ENCODE results near the gene AUTS2.
A peak's percentile ranks its signal among the peaks of the same experiment; 100 is the strongest.

Gene AUTS2

GRCh38 chr7:70416347-70416985 lies 818.2 kb downstream of the AUTS2 start:
- DNase-seq (ENCODE audit: extremely low spot score), result no peak
- ChIA-PET POLR2A (interaction anchor here (0.6 kb wide), 1 partner anchor 102 kb away, joined by 3 read pairs; no protein-coding TSS in a partner anchor), CTCF (no interaction called here)

GRCh38 chr7:70416986-70417655 lies 818.8 kb downstream of the AUTS2 start:
- no peak for TF ChIP-seq ZNF384 (IDR thresholded peaks at IDR 0.05)
- no peak for TF ChIP-seq L3MBTL2 (conservative IDR thresholded peaks at IDR 0.05)
- no peak for TF ChIP-seq LEF1 (IDR thresholded peaks at IDR 0.05; ENCODE audit: borderline replicate concordance)
- TF ChIP-seq TARDBP (IDR thresholded peaks at IDR 0.05), result no peak
- TF ChIP-seq BHLHE40 (IDR thresholded peaks at IDR 0.05; ENCODE audit: borderline replicate concordance), result no peak
- TF ChIP-seq NFRKB (IDR thresholded peaks at IDR 0.05), result no peak
- no peak for TF ChIP-seq SP1 (IDR thresholded peaks at IDR 0.05)
- no peak for TF ChIP-seq FOXM1 (IDR thresholded peaks at IDR 0.05; ENCODE audit: borderline replicate concordance)
- TF ChIP-seq CTBP1 (IDR thresholded peaks at IDR 0.05; ENCODE audit: borderline replicate concordance), result no peak
- no peak for TF ChIP-seq ELF4 (IDR thresholded peaks at IDR 0.05)
- TF ChIP-seq PKNOX1 (IDR thresholded peaks at IDR 0.05), result no peak
- TF ChIP-seq SUZ12 (IDR thresholded peaks at IDR 0.05), result no peak
- TF ChIP-seq HDGF (IDR thresholded peaks at IDR 0.05; ENCODE audit: borderline replicate concordance), result no peak
- no peak for TF ChIP-seq ARNT (IDR thresholded peaks at IDR 0.05)
- no peak for TF ChIP-seq FOXK2 (IDR thresholded peaks at IDR 0.05)
- DNase-seq (ENCODE audit: extremely low spot score), result no peak
- ChIA-PET CTCF (interaction anchor here (0.6 kb wide), 1 partner anchor 9 kb away, joined by 3 read pairs; no protein-coding TSS in a partner anchor), POLR2A (no interaction called here)

More at GRCh38 chr7:70416347-70416985, 818.2 kb downstream of the AUTS2 start:
- TF ChIP-seq TARDBP (IDR thresholded peaks at IDR 0.05), result no peak
- TF ChIP-seq ARNT (IDR thresholded peaks at IDR 0.05), result no peak
- TF ChIP-seq BHLHE40 (IDR thresholded peaks at IDR 0.05; ENCODE audit: borderline replicate concordance), result no peak
- TF ChIP-seq LEF1 (IDR thresholded peaks at IDR 0.05; ENCODE audit: borderline replicate concordance), result no peak
- TF ChIP-seq SP1 (IDR thresholded peaks at IDR 0.05), result no peak
- no peak for TF ChIP-seq PKNOX1 (IDR thresholded peaks at IDR 0.05)
- no peak for TF ChIP-seq L3MBTL2 (conservative IDR thresholded peaks at IDR 0.05)
- TF ChIP-seq FOXK2 (IDR thresholded peaks at IDR 0.05), result no peak
- no peak for TF ChIP-seq NFRKB (IDR thresholded peaks at IDR 0.05)
- no peak for TF ChIP-seq ELF4 (IDR thresholded peaks at IDR 0.05)
- no peak for TF ChIP-seq FOXA1 (IDR thresholded peaks at IDR 0.05)
- TF ChIP-seq FOXM1 (IDR thresholded peaks at IDR 0.05; ENCODE audit: borderline replicate concordance), result no peak
- no peak for TF ChIP-seq SUZ12 (IDR thresholded peaks at IDR 0.05)
- TF ChIP-seq CTBP1 (IDR thresholded peaks at IDR 0.05; ENCODE audit: borderline replicate concordance), result no peak
- TF ChIP-seq ZNF384 (IDR thresholded peaks at IDR 0.05), result no peak

GRCh38 chr7:70419526-70420380 lies 821.5 kb downstream of the AUTS2 start:
- DNase-seq (ENCODE audit: extremely low spot score), result no peak
- CTCF ChIA-PET, result no interaction called here
- POLR2A ChIA-PET, result no interaction called here

GRCh38 chr7:70420381-70420662 lies 822.0 kb downstream of the AUTS2 start:
- POLR2A ChIA-PET, result no interaction called here

More at GRCh38 chr7:70419526-70420380, 821.5 kb downstream of the AUTS2 start:
- TF ChIP-seq FOXM1 (IDR thresholded peaks at IDR 0.05; ENCODE audit: borderline replicate concordance) (no peak), ARNT (IDR thresholded peaks at IDR 0.05) (no peak), CTBP1 (IDR thresholded peaks at IDR 0.05; ENCODE audit: borderline replicate concordance) (no peak), FOXK2 (IDR thresholded peaks at IDR 0.05) (no peak), FOXA1 (IDR thresholded peaks at IDR 0.05) (no peak), L3MBTL2 (conservative IDR thresholded peaks at IDR 0.05) (no peak), PKNOX1 (IDR thresholded peaks at IDR 0.05) (no peak), HDGF (IDR thresholded peaks at IDR 0.05; ENCODE audit: borderline replicate concordance) (no peak), ZNF384 (IDR thresholded peaks at IDR 0.05) (no peak), TARDBP (IDR thresholded peaks at IDR 0.05) (no peak)

More at GRCh38 chr7:70420381-70420662, 822.0 kb downstream of the AUTS2 start:
- no peak for DNase-seq (ENCODE audit: extremely low spot score)
- no peak for TF ChIP-seq TARDBP (IDR thresholded peaks at IDR 0.05)
- TF ChIP-seq PKNOX1 (IDR thresholded peaks at IDR 0.05), result peak; percentile 90
- no peak for TF ChIP-seq SP1 (IDR thresholded peaks at IDR 0.05)
- TF ChIP-seq CTBP1 (IDR thresholded peaks at IDR 0.05; ENCODE audit: borderline replicate concordance), result peak; percentile 58; the same call in 1 of the 2 replicates
- CTCF ChIA-PET, result no interaction called here
